Fibroblast of skin of abdomen (primary cell): ENCODE measurements around the gene CREB5.

Experiments
- DNase-seq: peaks from one replicate; pipeline ENCODE4 v3.0.0-alpha.2; 2013

Gene CREB5

DNA sequence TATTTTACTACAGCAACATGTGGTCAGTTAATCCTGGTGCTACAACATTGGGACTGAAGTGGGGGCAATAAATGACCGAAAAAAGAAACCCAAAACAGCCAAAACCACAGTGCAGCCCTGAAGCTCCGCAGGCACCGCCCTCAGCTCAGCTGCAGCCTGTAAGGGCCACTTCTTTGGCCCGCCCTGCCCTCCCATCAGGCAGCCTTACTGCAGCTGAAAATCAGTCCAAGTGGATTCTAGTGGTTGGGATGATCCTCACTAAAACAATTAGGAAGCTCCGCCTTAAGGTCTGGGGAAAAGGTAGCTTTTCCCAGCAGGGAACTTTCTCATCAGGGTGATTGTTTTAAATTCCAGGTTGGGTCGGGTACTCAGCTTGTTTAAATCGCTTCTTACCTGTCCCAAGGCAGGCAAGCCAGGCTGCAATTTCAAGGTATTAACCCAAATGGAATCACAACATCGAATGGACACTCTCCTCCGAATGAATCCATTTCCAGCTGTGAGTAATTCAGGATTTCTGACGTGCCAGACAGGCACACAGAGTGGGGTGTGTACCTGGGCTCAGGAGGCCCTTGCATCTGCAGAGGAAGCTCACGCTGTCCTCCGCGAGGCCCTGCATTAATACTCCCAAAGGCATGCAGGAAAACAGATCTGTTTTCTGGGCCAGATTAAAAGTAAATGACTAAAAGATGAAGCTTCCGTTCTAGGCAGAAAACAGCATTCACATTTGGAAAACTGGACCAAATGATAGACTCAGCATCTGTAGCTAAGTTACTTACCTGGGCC lies 104.3 kb downstream of the CREB5 start:
- DNase-seq = no peak

- no peak for DNase-seq
Measured at GRCh38 chr7:28517206-28517605, 104.9 kb downstream of the CREB5 start.

DNA sequence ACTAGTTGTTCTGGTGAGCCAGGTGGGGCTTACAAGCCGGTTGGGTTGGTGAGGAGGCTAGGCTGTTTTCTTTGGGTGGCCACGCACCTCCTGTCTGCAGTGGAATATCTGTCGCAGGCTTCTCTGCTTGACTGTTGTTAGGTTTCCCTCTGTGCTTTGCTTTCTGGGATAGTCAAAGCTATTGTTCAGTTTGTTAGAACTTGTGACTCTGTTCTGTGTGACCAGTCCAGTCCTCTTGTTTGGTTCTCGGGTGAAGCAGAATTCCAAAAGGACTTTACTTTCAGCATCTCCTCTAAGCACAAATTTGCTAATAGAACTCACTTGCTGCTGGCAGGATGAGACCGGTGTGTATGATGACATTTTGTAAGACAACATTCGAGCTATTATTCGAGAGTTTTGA lies 105.3 kb downstream of the CREB5 start:
- no peak for DNase-seq

DNA sequence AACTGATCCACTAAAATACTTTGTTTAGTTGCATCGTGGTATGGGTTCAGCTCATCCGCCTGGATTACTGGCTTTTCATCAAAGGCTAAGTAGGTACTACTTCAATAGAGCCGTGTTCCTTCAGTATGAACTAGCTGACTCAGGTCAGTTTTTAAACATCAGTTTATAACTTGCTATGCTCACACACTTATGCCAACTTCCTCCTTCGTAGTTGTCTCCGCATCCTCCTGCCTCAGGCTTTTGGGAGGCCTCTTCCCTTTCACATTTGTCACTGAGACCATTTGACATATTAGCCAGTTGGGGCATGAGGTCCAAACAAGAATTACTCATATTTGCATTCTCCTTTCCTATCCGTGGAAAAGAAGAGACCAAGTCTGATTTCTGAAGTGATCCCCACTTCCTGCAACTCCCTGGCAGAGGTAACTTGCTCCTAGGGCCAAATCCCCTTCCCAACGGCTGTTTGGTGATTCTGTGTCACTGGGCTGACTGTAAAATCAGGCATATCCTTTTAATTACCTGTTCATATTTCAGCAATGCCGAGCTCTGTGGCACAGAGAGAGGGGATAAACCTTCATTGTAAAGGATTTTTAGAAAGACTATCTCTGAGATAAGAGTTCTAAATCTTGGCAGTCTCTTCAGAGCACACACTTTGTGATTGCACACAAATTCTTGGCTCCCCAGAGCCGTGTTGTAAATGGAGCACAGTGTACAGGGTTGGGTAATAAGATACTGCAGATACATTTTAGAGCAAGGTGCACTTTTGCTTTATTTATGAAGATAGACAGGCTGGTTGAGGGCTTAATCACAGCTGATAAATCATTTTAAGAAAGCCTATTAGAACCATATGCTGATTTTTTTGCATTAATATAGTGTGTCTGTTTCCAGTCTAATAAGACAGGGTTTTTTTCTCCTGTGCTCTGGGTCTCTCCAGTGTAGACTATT lies 108.0 kb downstream of the CREB5 start:
- DNase-seq = peak; percentile 14

DNA sequence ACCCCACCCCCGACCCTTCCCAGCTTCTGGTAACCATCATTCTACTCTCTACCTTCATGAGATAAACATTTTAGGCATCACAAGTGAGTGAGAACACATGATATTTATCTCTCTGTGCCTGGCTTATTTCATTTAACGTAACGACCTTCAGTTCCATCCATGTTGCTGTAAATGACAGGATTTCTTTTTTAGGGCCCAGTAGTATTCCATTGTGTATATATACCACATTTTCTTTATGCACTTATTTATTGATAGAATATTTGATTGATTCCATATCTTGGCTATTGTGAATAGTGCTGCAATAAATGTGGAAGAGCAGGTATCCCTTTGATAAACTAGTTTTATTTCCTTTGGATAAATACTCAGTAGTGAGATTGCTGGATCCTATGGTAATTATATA lies 112.7 kb downstream of the CREB5 start:
- DNase-seq = no peak

DNA sequence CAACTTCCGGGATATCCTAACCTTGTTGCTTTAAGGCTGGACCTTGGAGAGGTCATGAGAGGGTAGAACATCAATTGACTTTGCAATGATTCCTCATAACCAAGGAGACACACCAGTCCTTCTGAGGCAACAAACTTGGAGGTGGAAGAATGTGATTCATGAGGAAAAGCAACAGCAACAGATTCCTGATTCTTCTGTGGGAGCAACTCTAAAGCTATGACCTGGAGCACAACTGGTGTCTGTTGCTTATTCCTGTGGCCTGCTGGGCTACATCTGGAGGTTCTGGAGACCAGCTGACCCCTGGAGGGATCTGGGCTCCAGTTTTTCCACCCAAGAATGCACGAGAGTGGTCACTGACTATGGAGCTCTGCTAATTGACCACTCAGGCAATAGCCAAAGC lies 116.6 kb downstream of the CREB5 start:
- no peak for DNase-seq

DNA sequence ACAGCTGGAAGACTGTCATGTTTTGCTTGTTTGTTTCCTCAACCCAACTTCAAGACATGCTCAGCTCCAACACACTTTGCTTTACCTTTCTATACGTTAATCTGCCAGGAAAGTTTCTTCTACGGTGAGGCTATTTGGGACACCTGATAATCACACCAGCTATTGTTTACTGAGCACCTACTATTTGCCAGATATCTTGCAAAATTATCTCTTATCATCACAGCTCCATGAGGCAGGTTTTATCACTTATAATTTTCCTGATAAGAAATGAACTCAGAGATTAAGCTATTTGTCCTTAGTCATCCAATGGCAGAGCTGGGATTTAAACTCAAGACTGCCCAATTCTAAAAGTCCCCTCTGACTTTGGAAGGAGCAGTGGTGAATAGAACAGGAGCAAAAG lies 117.4 kb downstream of the CREB5 start:
- no peak for DNase-seq

DNA sequence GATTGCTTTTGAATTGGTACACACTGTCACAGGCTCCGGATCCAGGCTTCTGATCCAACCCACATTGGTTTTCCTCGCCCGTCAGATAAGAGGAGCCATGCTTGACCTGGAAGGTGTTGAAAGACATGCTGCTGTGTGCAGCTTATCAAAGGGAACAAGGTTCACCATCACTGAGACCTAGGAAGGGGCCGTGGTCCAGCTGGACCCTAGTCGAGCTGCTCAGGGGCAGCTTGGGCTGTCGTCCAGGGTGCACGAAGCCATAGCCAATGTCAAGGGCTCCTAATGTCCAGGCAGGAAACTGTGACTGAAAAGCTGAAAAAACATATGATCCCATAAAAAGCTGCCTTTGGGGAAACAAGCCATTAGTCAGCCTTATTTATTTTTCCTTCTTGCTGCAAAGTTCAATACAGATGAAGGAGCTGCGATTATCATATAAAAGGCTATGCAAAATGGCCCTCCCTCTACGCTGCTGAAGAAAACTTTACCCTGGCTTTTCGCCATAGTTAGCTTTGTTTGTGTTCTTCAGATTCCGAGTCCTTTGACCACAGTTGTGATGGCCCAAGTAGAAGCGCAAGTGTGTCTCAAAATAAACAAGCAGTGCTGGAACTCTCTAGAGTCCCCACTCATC lies 118.0 kb downstream of the CREB5 start:
- no peak for DNase-seq

GRCh38 chr7:28530803-28531175 lies 118.5 kb downstream of the CREB5 start:
- no peak for DNase-seq

- DNase-seq = no peak
Measured at GRCh38 chr7:28531291-28531690, 119.0 kb downstream of the CREB5 start.

- DNase-seq = no peak
Measured at GRCh38 chr7:28532181-28532580, 119.9 kb downstream of the CREB5 start.

DNA sequence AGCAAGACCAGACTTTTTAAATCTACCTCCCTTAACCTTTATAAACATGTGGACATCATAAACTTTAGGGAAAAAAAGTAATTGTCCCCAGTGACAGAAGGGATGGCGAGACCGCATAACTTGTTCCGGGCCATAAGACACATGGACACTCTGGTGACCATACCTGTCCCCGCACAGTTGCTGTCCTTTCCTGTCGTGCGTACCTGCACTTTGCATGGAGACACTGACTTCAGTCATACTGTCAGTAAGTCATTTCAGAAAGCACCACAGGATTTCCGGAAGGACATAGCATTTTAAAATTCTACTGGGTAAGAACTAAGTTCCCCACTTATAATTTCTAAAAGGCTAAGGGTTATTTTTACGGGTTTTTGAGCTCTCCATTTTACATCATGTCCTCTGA lies 120.9 kb downstream of the CREB5 start:
- no peak for DNase-seq

- peak; percentile 49 for DNase-seq
Measured at GRCh38 chr7:28533731-28534531, 121.6 kb downstream of the CREB5 start.

GRCh38 chr7:28536259-28536658 lies 123.9 kb downstream of the CREB5 start:
- DNase-seq = peak; percentile 72

DNA sequence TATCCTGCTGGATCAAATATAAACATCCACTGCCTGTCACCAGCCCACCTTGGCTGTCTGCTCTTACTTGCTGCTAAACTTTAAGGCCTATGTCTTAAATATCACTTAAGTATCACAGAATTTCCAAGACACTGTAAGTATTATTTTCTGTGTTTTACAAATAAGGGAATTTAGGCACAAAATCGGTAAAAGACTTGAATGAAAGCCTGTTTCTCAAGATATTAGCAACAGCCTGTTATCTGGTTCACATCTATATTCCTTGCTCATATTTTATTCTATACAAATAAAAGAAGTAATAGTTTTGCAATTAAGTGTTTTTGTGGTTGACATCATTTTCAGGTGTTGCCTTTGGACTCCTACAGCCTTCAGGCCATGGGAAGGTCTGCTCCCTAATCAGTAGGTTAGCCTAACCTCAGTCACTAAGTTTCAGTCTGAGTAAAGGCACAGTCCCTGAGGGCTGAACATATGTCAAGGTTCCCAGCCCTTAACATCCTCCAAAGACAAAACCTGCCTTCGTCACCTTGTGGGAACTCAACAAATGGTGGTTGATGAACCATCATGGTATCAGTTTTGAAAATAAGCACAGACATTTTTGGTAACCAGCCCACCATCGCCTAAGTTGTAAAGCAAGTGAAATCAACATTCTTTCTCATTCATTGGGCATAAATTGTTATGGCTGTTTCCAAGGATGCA lies 127.1 kb downstream of the CREB5 start:
- DNase-seq = no peak

DNA sequence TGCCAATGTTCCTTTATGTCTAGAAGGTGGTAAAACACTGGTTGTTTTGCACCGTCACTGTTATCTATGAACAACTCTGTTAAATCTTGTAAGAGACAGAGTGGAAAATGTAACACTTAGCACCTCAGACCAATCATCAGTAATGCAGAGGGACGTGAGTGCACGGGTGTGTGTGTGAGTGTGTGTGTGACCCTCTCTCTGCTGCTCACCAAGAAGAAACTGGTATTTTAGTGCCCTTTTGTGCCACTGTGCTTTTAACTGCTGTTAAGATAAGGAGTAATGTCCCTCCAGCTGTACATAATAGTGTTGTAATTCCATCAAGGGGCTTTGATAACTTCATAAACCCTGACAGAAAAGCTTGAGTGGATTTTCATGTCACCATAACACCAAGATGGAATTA lies 130.1 kb downstream of the CREB5 start:
- no peak for DNase-seq

DNA sequence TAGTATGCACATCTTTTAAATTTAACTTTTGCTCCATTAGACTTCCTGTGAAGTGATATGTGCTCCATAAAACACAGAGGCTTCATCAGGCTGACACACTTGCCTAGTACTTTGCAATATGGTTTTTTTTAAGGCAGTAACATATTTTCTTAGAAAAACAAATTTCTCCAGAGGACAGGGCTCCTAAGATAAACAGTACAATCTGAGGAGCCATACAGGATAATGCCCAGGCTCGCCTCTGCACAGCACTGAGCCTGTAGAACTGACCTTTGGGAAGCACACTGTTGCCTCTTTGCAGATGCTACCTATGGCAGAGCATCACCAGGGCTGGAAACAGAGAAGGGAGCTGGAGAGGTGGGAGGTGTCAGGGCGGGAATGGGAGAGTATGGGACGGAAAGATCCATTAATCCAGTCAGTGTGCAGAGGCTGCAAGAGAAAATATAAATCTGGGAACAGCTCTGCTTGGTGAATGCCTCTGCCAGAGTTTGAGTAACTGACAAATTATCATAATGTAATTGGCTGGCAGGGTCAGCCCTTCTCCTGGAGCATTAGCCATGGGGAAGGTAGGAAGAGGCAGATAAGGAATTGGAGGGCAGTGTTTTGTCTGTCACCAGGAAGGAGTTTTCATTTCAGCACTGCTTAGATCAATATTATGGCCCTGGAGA lies 132.3 kb downstream of the CREB5 start:
- DNase-seq = no peak

DNA sequence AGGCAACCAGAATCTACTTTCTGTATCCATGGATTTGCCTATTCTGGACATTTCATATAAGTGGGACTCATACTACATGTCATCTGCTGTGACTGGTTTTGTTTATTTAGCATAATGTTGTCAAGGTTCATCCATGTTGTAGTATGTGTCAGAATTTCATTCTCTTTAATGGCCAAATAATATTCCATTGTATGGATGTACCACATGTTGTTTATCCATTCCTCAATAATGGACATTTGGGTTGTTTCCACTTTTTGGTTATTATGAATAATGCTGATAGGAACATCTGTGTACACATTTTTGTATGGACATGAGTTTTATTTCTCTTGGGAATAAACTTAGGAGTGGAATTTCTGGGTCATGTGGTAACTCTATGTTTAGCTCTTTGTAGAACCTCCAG lies 133.7 kb downstream of the CREB5 start:
- no peak for DNase-seq

DNA sequence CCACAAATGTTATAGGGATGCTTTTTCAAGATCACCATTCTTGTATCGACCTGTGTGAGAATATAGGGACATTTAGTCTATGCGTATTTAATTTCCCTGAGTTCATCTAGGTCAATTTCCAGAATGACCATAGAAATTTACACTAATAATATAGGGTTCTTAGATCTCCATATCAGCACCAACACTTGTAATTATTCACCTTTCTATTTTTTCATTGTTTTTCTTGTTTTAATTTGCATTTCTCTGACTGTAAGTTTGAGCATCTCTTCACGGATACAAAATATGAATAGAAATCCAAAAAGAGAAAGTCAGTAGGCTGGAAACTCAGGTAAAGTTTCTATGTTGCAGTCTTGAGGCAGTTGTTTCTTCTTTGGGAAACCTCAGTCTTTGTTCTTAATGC lies 134.8 kb downstream of the CREB5 start:
- no peak for DNase-seq

DNA sequence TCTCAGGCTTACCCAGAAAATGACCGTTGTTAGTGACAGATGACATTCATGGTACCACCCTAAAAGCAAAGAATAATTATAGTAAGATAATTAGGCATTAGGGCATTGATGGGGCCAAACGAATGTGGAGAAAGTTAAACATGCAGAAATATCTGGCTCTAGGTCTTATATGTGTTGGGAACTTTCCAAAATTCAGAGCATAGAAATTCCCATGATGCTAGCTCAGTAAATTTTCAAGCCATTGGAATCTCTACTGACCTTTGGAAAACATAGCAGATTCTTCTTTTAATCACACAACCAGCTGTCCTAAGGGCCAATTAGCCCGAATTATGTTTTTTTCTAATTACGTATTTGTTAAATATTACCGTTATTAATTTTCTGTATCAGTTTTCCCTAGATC lies 136.1 kb downstream of the CREB5 start:
- DNase-seq = no peak

GRCh38 chr7:28549998-28550397 lies 137.7 kb downstream of the CREB5 start:
- no peak for DNase-seq
